Measurements from ENCODE around the gene DCTN1. TPM values are rescaled to one million over a fixed set of nuclear protein-coding genes. Genes with fewer than 3 reads are reported as not detected.
"Not testable (repeated sequence)": the region's sequence is repeated elsewhere in the genome, so short reads cannot be mapped to it uniquely, and the experiment has no call there.

Gene DCTN1
- total RNA-seq, 2 donors from 2014 or later, result 159 to 213 TPM

DNA sequence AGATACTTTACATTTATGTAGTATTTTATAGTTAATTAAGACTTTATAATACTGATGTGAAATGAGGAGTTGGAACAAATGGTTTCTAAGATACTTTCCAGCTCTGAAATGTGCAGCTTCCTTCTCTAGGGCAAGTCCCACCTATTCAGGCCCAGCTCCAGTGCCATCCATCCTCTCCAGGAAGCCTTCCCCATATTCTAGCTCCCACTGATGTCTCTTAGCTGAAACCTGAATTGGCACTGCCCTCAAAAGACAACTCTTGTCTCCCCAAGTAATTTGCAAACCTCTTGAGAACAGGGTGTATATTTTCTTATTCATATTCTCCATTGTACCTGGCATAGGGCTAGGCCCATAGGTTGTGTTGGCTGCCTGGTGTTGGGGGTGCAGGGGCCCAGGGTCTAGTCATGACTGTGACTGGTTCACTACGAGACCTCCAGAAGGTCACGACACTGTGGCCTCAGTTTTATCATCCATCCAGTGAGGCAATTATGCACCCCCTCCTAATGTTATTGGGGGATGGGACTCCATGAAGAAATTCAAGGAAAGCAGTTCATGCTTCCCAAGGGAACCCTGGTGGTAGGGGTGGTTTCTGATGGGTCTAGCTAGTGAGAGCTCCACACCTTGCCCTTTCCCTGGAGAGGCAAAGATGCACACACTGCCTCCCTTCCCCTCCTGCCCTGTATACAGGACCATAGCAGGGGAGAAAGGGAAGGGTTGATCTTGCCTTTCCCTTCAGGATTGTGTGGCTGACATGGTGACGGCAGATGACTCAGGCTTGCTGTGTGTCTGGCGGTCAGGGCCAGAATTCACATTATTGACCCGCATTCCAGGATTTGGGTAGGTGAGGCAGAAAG is 44.3 kb upstream of the DCTN1 start:
- no peak overlapping the region for H3K9ac ChIP-seq (ENCODE audit: extremely low read depth, low read length, poor library complexity, severe bottlenecking)
- no peak overlapping the region for H3K4me3 ChIP-seq (ENCODE audit: low read length)
- Mint-ChIP-seq H3K36me3 (ENCODE audit: low read depth) (peaks cover 35% of the 10 kb centered on the region), H3K9me3 (no peaks in the 10 kb centered on the region), H3K4me1 (peaks cover 41% of the 10 kb centered on the region), H3K4me3 (no peak overlapping the region), H3K27ac (peak overlapping the region; percentile 63), H3K27me3 (ENCODE audit: insufficient read depth) (peaks cover 28% of the 10 kb centered on the region)
- peaks cover 48% of the 10 kb centered on the region for H3K36me3 ChIP-seq (ENCODE audit: control insufficient read depth, insufficient read depth, low read length)
- DNase-seq, result no peak
- no peak overlapping the region for H3K27ac ChIP-seq (ENCODE audit: low read depth, low read length)
- no peaks in the 10 kb centered on the region for H3K9me3 ChIP-seq (ENCODE audit: control insufficient read depth, low read length)
- H3K4me1 ChIP-seq (ENCODE audit: control insufficient read depth, insufficient read depth, low read length), result peaks cover 17% of the 10 kb centered on the region
- 90 to 93% methylated on average over 2 to 5 of the region's 5 CpGs for WGBS, 2 experiments (ENCODE audit: insufficient coverage in 1 of 2, insufficient read length in 1 of 2)
- peaks cover 8% of the 10 kb centered on the region for H3K27me3 ChIP-seq (ENCODE audit: control insufficient read depth, insufficient read depth, low read length, poor library complexity, severe bottlenecking)
- TF ChIP-seq, protein P1, sequence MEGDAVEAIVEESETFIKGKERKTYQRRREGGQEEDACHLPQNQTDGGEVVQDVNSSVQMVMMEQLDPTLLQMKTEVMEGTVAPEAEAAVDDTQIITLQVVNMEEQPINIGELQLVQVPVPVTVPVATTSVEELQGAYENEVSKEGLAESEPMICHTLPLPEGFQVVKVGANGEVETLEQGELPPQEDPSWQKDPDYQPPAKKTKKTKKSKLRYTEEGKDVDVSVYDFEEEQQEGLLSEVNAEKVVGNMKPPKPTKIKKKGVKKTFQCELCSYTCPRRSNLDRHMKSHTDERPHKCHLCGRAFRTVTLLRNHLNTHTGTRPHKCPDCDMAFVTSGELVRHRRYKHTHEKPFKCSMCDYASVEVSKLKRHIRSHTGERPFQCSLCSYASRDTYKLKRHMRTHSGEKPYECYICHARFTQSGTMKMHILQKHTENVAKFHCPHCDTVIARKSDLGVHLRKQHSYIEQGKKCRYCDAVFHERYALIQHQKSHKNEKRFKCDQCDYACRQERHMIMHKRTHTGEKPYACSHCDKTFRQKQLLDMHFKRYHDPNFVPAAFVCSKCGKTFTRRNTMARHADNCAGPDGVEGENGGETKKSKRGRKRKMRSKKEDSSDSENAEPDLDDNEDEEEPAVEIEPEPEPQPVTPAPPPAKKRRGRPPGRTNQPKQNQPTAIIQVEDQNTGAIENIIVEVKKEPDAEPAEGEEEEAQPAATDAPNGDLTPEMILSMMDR (conservative IDR thresholded peaks at IDR 0.05), result no peak

DNA sequence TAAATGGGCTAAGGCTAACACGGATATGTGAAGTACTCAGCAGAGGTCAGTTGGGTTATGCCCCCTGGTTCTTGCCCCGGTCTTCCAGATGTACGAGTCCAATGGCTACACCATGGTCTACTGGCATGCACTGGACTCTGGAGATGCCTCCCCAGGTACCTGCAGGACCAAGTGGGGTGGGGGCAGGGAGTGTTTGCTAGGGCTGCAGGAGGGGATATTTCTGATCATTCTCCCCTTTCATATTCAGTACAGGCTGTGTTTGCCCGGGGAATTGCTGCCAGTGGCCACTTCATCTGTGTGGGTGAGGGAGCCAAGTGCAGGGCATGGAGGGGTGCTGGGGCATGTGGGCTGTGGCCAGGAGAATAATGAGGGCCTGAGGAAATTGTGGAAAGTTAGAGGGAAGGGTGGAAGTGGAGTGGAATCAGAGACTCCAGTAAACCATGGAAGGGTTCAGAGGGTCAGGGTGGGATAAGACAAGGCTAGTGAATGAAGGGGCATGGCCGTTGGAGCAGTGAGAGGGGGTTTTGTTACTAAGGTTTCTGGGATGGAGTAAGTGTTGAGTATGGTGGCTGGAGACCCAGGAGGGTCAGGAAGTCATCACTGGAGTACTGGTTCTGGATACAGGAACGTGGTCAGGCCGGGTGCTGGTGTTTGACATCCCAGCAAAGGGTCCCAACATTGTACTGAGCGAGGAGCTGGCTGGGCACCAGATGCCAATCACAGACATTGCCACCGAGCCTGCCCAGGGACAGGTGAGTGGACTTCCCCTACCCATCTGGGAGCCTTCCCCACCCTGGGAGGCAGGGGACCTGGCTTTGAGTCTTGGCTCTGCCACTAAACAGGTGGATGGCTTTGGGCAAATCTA is 43.4 kb upstream of the DCTN1 start:
- no peaks in the 10 kb centered on the region for H3K9me3 ChIP-seq (ENCODE audit: control insufficient read depth, low read length)
- H3K36me3 ChIP-seq (ENCODE audit: control insufficient read depth, insufficient read depth, low read length), result peaks cover 39% of the 10 kb centered on the region
- Mint-ChIP-seq H3K4me3 (peak overlapping the region; percentile 90), H3K27me3 (ENCODE audit: insufficient read depth) (peaks cover 28% of the 10 kb centered on the region), H3K4me1 (peaks cover 40% of the 10 kb centered on the region), H3K36me3 (ENCODE audit: low read depth) (peaks cover 26% of the 10 kb centered on the region), H3K9me3 (no peaks in the 10 kb centered on the region), H3K27ac (peak overlapping the region; percentile 44)
- no peak overlapping the region for H3K27ac ChIP-seq (ENCODE audit: low read depth, low read length)
- DNase-seq, result no peak
- no peak overlapping the region for H3K4me3 ChIP-seq (ENCODE audit: low read length)
- peaks cover 8% of the 10 kb centered on the region for H3K27me3 ChIP-seq (ENCODE audit: control insufficient read depth, insufficient read depth, low read length, poor library complexity, severe bottlenecking)
- TF ChIP-seq, protein P1 (conservative IDR thresholded peaks at IDR 0.05), result no peak
- peaks cover 17% of the 10 kb centered on the region for H3K4me1 ChIP-seq (ENCODE audit: control insufficient read depth, insufficient read depth, low read length)
- 92 to 95% methylated on average over 6 to 9 of the region's 9 CpGs for WGBS, 2 experiments (ENCODE audit: insufficient coverage in 1 of 2, insufficient read length in 1 of 2)
- no peak overlapping the region for H3K9ac ChIP-seq (ENCODE audit: extremely low read depth, low read length, poor library complexity, severe bottlenecking)

DNA sequence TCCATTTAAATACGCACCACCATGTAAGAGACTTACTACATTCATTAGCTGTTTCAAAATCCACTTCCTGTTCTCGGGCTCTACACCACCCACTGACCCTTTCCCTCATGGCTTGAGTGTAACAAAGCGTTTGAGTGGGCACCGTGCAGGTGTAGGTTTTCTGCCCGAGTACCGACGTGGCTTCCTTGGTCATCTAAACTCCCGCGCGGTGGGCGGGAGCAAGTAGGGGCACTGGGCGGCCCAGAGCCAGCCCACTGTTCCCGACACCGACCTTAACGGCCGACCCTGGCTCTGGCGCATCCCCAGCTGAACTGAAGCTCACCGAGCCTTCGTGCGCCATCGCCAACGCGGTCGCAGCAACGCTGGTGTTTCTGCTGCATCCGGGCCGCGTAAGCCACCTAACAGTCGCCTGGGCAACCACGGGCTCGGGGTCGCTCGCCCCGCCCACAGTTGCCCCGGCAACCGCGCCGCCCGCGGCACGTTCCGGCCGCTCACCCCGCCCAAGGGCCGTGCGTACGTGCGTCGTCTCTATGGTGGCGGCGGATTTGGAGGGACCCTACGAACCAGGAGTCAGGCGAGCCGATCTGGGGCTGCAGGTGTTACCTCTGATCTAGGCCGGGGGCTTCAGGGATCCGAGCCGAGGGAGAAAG is 41.2 kb upstream of the DCTN1 start, which contains the start of the genes C2orf81 and WDR54:
C2orf81 (minus strand) TSS at position 399 of the 650 bp plus-strand sequence; CDS start at position 340, 59 bp downstream.
WDR54 (plus strand) TSS at position 510 of the 650 bp plus-strand sequence. CDS start 424 bp downstream, outside the sequence.
- Mint-ChIP-seq H3K27me3 (ENCODE audit: insufficient read depth) (peaks cover 29% of the 10 kb centered on the region), H3K36me3 (ENCODE audit: low read depth) (peaks cover 17% of the 10 kb centered on the region), H3K27ac (peak within 1 kb of the TSS; percentile 96), H3K4me3 (peak within 1 kb of the TSS; percentile 90), H3K4me1 (peaks cover 22% of the 10 kb centered on the region), H3K9me3 (no peaks in the 10 kb centered on the region)
- no peaks in the 10 kb centered on the region for H3K9me3 ChIP-seq (ENCODE audit: control insufficient read depth, low read length)
- peaks cover 17% of the 10 kb centered on the region for H3K4me1 ChIP-seq (ENCODE audit: control insufficient read depth, insufficient read depth, low read length)
- H3K27me3 ChIP-seq (ENCODE audit: control insufficient read depth, insufficient read depth, low read length, poor library complexity, severe bottlenecking), result peaks cover 8% of the 10 kb centered on the region
- H3K9ac ChIP-seq (ENCODE audit: extremely low read depth, low read length, poor library complexity, severe bottlenecking), result peak within 1 kb of the TSS; percentile 74
- 2 to 9% methylated on average over 8 to 57 of the region's 57 CpGs for WGBS, 2 experiments (ENCODE audit: insufficient coverage in 1 of 2, insufficient read length in 1 of 2)
- peak within 1 kb of the TSS; percentile 94 for H3K4me3 ChIP-seq (ENCODE audit: low read length)
- TF ChIP-seq, protein P1 (conservative IDR thresholded peaks at IDR 0.05), result no peak
- H3K36me3 ChIP-seq (ENCODE audit: control insufficient read depth, insufficient read depth, low read length), result peaks cover 20% of the 10 kb centered on the region
- peak; percentile 97 for DNase-seq
- H3K27ac ChIP-seq (ENCODE audit: low read depth, low read length), result peak within 1 kb of the TSS; percentile 79

DNA sequence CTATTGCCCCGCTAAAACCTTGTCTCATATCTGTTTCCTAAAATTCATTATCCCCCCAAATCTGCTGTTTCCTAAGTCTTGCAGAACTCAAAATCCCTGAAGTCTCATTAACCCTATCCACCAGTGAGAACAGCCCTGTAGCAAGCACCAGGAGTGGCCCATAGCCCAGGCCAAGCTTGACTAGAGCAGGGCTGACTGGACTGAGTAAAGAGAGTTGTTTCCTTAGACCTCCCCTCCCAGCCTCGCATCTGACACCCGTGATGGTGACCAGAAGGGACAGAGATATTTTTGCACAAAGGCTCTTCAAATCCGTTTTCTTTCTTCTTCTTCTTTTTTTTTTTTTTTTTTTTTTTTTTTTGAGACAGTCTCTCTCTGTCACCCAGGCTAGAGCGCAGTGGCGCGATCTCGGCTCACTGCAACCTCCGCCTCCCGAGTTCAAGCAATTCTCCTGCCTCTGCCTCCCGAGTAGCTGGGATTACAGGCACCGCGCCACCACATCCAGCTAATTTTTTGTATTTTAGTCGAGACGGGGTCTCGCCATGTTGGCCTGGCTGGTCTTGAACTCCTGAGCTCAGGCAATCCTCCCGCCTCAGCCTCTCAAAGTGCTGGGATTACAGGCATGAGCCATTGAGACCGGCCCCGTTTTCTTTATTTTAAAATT is 40.5 kb upstream of the DCTN1 start:
- H3K9me3 Mint-ChIP-seq; H3K27ac Mint-ChIP-seq; DNase-seq; H3K27me3 ChIP-seq (ENCODE audit: control insufficient read depth, insufficient read depth, low read length, poor library complexity, severe bottlenecking); H3K4me1 ChIP-seq (ENCODE audit: control insufficient read depth, insufficient read depth, low read length); H3K9me3 ChIP-seq (ENCODE audit: control insufficient read depth, low read length); H3K27ac ChIP-seq (ENCODE audit: low read depth, low read length): not testable (repeated sequence)
- peaks cover 29% of the 10 kb centered on the region for H3K27me3 Mint-ChIP-seq (ENCODE audit: insufficient read depth)
- H3K36me3 Mint-ChIP-seq (ENCODE audit: low read depth), result peaks cover 11% of the 10 kb centered on the region
- 91 to 92% methylated on average over 15 to 19 of the region's 19 CpGs for WGBS, 2 experiments (ENCODE audit: insufficient coverage in 1 of 2, insufficient read length in 1 of 2)
- H3K4me3 ChIP-seq (ENCODE audit: low read length), result peak overlapping the region; percentile 94
- H3K4me3 Mint-ChIP-seq, result peak overlapping the region; percentile 90
- H3K36me3 ChIP-seq (ENCODE audit: control insufficient read depth, insufficient read depth, low read length), result peaks cover 12% of the 10 kb centered on the region
- H3K9ac ChIP-seq (ENCODE audit: extremely low read depth, low read length, poor library complexity, severe bottlenecking), result peak overlapping the region; percentile 67
- H3K4me1 Mint-ChIP-seq, result peaks cover 14% of the 10 kb centered on the region
